HG03045 (cell line): Measurements from ENCODE around the gene PDE8A.
A peak's percentile ranks its signal among the peaks of the same experiment; 100 is the strongest.
"Not testable (repeated sequence)": the region's sequence is repeated elsewhere in the genome, so short reads cannot be mapped to it uniquely, and the experiment has no call there.

Experiments
- ATAC-seq: cut with Tn5 transposase; IDR thresholded peaks from one replicate; pipeline ENCODE4 v1.9.1; 2021; ENCODE audit warnings: mild to moderate bottlenecking, moderate library complexity; ENCODE audit not compliant: unreplicated experiment

The PDE8A gene

DNA sequence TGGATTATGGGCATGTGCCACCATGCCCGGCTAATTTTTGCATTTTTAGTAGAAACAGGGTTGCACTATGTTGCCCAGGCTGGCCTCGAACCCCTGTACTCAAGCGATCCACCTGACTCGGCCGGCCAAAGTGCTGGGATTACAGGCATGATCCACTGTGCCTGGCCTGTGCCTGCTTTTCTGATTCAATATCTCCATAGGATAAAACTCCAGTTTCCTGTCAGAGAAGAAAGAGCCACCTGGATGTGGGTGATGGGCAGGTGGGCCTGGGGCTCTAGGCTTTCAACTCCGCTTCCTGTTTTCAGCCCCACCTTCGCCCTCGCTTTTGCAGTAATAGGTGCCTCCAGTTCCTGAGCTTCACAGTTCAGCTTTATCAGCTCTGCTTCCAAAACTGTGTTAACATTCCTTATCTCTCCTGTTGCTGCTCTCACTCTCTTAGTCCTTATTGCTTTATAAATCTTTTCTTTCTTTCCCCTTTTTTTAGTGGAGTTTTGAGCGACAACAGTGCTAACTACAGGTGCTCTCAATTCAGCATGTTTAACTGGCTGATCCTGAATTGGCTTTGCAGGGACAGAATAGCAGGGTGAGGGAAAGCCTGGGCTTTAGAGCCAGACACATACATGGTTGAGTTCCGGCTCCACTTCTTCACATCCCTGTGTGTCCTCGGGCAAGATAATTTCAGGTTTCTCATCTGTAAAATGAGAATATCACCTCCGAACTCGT lies 21.1 kb upstream of the PDE8A start:
- ATAC-seq: no peak

DNA sequence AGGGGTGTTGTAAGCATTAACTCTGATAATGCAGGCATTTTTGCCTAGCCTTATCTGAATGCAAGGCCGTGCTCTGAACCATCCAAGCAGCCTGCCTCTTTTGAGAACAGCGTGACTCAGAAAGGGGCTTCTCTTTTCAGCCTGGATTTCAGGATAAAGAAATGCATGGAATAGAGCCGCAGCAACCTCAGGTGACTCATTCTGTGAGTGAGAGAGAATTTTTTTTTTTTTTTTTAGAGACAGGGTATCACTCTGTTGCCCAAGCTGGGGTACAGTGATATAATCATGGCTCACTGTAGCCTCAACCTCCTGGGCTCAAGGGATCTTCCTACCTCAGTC lies 20.6 kb upstream of the PDE8A start:
- ATAC-seq: no peak

DNA sequence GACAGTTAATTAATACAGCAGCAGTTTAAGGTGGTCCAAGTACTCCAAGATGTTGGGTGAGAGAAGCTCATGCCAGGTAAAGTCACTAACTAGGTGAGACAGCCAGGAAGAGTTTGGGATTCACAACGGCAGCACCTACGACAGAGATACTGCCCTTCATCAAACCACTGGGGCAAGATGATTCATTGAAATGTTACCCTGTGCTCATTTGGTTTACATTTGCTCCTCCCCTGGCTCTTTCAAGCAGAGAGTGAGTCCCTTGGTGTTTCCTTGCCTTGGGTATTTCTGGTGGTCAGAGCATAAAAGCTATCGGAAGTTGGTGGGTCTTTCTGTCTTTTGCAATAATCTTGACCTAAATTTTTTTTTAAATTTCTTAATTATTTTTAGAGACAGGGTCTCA lies 19.9 kb upstream of the PDE8A start:
- ATAC-seq: no peak

DNA sequence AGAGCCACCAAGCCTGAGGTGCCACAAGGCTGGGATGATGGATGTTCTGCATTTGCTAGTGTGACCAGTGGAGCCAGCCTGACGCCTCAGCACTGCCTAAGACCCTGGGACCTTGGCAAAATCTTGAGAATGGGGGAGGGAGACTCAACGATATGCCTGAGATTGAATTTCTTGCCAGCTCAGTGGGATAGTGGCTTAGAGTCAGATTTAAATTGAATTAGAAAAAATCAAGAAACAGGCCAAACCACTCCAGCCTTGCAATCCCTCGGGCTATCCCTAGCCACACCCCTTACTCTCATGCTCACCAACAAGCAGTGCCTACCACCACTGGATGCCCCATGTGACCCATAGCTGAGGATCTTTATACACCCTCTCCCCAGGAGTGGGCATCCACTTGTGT lies 18.7 kb upstream of the PDE8A start:
- no peak for ATAC-seq

DNA sequence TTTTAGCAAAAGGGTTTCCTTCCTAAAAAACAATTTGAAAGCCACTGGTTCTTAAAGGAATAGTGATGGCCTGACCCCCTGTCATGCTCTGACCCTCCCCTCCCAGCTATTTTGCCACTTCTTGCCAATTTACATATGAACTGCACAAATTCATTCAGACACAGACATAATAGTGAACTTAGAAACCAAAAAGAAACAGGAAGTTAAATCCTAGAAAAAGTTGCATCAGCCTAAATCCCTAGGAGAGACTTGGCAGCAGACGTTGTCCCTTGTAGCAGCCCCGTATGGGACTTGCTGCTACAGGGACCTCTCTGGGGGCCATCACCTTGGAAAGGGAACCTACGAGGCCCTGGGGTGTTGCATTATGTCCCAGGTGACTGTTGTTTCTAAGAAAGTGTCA lies 14.3 kb upstream of the PDE8A start:
- no peak for ATAC-seq

DNA sequence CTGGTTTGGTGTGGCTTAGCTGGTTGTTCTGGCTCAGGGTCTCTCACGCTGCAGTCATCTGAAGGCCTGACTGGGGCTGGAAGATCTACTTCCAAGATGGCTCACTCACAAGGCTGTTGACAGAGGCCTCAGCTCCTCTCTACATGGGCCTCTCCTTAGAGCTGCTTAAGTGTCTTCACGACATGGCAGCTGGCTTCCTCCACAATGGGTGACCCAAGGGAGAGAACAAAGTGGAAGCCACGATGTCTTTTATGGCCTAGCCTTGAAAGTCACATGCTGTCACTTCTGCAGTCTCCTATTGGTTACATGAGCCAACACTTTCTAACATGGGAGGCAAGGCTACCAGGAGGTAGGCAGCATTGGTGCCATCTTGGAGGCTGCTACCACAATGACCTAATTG lies 13.4 kb upstream of the PDE8A start:
- ATAC-seq: no peak

DNA sequence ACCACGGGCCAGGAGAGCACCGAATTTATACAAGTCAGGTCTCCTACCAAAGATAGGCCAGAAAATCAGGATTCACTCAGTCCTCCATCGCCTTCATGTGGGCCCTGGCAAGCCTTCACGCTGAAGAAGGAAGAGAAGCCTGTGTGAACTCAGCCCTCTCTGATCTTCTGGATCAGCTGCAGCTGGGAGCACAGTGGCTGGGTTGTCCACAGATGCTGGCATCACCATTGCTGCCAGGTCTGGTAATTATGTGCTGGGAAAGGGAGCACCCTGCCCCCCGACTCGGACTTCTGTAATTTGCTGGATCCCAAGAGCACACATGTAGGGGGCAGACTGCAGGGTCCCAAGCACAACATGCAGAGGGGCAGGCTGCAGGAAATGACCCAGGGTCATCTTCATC lies 12.4 kb upstream of the PDE8A start:
- no peak for ATAC-seq

DNA sequence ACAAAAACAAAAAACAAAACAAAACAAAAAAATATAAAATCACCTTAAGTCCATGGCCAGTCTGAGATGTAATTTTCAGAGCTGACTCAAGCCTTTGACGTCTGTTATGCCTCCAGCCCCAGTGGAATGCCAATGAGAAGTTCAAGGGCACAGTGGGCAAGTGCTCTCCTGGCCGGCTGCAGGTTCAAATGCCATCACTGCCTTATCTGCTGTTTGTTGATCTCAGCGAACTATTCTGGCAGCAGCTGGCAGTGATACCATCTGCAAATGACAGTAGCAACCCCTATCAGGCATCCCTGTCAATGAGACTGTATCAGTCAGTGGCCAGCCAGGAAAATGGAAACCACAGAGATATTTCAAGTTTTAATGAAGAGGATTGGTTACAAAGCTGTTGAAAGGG lies 10.8 kb upstream of the PDE8A start:
- no peak for ATAC-seq

DNA sequence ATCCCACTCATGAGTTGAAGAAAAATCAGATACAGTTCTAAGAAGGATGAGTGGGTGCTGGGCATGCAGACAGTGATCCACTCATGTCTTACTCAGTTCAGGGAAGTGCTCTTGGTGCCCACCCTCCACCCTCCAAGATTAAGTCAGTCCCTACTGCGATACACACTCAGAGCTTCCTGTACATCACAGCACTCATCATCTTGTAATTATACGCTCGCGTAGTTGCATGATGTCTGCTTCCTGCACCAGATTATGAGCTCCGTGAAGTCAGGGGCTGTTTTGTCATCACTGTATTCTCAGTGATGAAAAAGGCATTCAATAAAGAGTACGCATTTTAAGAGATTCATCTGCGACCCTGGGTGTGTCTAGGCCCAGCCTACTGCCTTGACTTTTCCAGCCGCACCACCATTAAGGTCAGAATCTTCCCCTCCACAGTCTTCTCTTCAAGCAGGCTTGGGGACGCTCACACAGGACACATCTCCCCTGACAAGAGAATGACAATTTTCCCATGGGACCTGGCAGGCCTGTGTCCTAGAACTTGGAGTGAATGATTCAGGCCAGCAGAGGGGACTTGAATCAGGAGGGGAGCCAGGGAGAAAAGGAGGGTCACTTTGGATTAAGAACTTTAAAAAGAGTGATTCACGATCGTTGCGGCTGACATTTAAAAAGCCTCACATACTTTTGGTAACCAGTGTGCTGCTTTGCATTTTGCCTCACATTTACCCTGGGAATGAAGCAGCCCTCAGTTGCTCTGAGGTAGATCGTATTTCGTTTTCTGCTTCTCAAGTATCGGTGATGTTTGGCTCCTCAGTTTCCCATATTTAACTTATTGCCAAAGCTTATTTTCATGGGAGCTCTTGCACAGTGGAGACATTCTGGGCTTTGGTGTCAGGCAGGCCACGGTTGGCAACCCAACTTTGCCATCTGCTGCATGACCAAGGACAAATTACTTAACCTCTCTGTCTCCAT lies 7.9 kb upstream of the PDE8A start:
- no peak for ATAC-seq

DNA sequence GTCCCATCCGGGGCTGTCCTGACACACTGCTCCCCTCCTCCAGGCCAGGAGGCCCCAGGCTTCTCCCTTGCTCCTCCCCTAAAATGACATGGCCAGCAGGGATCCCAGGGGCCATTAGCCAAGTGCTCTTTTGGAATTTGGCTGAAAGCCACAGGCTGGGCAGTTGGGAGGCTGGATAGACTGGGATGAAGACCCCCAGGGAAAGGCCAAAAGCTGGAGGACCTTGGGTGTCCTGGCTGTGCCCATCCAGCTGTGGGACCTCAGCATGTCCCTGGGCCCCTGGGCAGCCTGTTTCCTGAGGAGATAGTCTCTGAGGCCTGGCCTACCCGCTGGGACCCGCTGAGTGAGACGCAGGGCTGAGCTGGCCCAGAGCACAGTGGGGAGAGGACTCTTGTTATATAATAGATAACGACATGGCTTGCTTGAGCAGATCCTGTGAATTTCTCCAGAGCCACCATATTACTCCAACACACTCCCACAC lies 5.7 kb upstream of the PDE8A start:
- no peak for ATAC-seq

DNA sequence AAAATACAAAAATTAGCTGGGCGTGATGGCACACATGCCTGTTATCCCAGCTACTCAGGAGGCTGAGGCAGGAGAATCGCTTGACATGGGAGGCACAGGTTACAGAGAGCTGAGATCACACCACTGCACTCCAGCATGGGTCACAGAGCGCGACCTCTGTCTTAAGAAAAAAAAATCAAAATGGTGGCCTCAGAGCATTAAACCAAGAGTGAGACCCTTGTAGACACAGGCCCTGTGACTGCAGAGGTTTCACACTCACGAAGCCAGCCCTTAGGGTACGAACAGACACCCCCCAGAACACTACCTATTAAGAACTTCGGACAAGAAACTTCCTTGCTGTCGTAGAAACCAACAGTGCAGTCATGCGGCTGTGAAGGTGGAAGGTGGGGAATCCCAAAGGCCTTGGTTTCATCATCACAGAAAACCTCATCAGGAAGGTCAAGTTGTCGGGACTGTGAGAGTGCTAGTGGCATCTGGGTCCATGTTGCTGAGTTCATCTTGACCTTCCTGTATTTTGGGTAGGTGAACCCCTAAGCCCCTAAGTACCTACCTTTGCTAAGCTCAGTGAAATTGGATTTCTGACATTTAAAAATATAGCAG lies 4.8 kb upstream of the PDE8A start:
- no peak for ATAC-seq

DNA sequence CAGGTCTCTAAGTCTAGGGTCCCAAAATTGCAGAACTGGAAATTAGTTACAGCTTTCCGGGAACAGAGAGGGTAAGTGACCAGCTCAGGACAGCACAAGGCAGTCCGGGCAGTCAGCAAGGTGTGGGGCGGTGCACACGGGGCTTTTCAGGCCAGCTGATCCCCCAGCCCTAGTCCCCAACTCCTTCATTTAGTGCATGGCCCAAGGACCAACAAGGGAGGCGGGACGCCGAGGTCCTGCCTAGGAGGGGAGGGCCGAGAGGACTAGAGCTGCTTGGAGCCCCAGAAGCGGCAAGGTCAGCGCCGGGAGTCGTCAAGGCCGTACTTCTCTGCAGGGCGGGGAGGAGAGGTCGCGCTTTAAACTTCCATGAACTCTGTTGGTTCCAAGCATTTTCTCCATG lies 2.0 kb upstream of the PDE8A start:
- ATAC-seq: no peak

DNA sequence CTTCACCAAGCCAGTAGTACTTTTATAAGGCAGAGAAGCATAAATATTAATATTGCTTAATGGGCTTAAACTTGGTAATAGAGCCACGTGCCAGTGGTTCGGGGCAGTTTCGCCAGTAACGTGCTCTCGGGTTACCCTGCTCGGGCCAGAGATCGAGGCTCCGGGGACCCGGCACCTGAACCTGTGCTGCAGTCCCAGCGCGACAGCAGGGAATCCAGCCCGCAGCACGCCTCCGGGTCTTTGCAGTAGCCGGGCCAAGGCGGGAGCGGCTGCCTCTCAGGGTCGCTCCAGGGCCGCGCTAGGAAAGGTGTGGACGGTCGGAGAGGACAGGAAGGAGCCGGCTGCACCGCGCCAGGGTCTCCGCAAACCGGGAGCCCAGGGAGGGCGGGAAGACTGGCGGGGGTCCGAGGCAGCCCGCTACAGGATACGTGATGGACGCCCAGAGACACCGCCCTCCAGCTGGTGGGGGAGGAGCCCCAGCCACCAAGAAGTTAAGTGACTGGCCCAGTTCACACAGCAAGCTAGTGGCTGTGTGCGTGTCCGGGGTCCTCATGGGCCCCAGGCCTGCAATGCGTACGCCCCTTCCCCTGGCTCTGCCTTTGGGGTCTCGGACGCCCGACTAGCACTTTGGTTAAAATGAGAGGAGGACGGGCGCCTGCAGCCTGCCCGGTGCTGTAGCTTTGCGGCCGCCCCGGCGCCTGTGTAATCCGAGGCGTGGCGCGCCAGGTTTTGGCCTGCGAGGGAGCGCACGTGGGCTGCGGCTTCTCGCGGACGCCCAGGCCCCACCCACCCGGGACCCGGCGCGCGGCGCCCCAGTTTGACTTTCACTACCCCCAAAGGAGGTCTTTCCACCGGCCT lies 1.2 kb upstream of the PDE8A start:
- peak; percentile 48 for ATAC-seq

DNA sequence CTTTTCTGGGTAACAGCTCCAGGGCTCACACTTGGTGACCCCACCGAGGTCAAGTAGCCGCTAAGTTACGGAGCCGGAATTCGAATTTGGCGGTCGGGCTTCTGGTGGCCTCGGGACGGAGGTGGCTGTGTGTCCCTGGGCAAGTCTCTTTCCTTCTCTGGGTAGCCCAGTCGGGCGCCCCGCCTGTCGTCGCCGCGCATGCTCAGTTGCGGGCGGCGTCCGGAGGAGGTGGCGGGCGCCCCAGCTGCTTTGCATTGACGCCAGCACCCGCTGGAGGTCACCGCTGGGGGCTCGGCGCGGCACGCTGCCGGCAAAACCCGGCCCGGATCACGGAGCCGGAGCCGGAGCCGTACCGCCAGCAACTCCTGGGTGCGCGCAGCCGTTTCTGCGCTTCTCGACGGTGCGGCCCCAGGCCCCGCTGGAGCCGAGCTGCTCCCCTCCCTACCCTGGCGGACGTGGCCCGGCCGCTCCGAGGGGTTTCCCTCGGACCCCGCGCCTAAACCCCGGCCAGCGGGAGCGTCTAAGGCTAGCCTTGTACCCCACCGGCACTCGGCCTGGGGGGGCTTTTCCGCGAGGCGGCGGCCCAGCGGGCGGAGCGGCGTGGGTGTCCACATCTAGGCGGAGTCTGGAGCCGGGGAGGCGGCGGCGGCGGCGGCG lies 474 bp upstream of the PDE8A start:
- peak; percentile 67 for ATAC-seq

DNA sequence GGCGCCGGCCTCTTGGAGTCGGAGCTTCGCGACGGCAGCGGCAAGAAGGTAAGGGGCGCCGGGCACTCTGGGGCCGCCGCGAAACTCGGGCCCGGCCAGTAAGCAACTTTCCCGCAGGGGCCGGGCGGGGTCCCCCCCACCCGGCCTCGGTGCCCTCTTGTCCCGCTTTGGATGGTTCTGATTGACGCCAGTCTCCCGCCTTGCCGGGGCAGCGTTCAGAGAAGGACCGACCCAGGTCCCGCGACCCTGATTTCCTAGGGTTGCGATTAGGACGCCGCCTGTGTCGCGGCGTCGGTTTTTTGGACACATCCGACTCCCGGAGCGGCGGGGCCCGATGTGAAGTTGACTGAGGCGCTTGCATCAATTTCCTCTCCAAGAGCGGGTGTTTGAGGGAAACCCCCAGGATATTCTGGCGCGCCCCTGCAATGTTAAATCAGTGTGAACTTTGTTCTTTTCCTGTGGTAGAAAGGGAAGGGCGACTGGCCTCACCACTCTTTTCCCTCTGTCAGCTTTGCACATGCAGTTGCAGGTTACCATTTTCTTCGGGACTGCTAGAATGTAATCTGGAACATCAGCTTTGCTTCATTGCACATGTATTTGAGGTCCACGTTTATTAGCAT lies 755 bp downstream of the PDE8A start:
- ATAC-seq: peak; percentile 0

DNA sequence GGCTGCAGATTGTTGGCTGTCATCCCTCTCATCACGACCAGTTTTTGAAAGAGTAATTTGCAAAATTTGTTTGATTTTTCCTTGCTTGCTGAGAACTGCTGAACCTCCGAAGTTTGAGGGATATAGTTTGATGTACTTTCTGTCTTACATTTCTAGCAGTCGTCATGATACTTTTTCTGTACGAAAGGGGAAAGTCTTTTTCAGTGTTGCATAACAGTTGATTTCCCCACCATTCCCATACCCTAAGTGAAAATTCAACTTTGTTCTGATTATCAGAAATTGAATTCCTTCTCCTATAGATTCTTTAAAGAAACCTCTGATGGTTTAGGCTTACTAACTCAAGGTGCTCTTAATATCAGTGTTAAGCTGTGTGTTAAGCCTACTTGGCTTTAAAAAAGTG lies 1.6 kb downstream of the PDE8A start:
- ATAC-seq: no peak

DNA sequence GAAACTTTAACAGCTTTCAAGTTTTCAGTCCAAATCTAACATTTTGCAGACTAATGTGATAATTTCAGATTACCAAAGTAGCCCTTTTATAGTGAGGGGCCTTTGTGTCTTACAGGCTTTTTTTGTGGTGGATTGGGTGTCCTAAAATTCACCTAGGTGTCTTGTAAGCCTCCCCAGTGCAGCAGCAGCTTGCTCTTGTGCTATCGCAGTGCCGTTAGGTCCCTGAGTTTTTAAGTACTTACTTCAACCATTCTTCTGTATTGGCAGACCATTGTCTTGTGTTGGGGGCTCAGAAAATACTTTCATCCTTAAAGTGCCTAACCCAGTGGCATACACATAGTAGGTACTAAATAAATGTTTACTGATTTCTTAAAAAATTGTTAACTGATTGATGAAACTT lies 2.1 kb downstream of the PDE8A start:
- ATAC-seq: no peak

DNA sequence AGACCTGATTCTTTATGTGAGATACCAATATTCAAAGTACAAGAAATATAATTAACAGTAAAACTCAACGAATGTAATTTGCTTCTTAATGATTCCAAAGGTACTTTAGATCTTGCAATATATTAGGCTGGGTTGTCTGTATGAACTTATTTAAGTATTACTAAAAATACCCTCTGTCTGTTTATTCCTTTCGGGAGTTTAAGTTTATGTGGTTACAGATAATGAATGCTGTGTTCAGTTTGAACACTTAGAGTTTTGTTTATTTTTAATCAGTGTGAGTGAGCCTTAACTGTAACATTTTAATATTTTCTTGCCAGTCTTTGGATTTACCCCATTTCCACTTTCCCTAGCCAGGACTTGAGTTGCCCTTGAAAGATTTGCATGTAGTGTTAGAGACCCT lies 3.5 kb downstream of the PDE8A start:
- ATAC-seq: no peak

DNA sequence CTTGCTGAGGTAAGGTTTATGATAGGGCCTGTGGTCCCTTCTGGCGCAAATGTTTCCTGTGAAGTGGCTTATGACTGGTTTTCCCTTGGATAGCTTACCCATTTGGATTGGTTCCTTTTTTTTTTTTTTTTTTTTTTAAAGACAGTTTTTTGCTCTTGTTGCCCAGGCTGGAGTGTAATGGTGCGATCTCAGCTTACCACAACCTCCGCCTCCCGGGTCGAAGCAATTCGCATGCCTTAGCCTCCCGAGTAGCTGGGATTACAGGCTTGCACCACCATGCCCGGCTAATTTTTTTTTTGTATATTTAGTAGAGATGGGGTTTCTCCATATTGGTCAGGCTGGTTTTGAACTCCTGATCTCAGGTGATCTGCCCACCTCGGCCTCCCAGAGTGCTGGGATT lies 5.7 kb downstream of the PDE8A start:
- ATAC-seq: not testable (repeated sequence)
